Colonic mucosa (tissue), 4 donors: ENCODE data around the gene DUSP9. TPM values are rescaled to one million over a fixed set of nuclear protein-coding genes. Genes with fewer than 3 reads are reported as not detected.
A peak's percentile ranks its signal among the peaks of the same experiment; 100 is the strongest.
"Not testable (repeated sequence)": the region's sequence is repeated elsewhere in the genome, so short reads cannot be mapped to it uniquely, and the experiment has no call there.

Experiments used
- DNase-seq: peaks from one replicate; pipeline ENCODE4 v3.0.0-alpha.2; 2020
- H3K27ac ChIP-seq: fragments of 200-600 bp; one replicate; pipeline ENCODE4 v1.8.0; 2021
- H3K27me3 ChIP-seq: fragments of 200-600 bp; one replicate; pipeline ENCODE4 v1.8.0; 2021
- H3K36me3 ChIP-seq: fragments of 200-600 bp; one replicate; pipeline ENCODE4 v1.8.0; 2021
- H3K4me1 ChIP-seq: fragments of 200-600 bp; one replicate; pipeline ENCODE4 v1.8.0; 2021; ENCODE audit warnings: mild to moderate bottlenecking
- H3K4me3 ChIP-seq: fragments of 200-600 bp; one replicate; pipeline ENCODE4 v1.8.0; 2021
- H3K9ac ChIP-seq, 2 donors: one replicate each; pipeline ENCODE4 v1.7.0; 2013; ENCODE audit warnings: control low read depth in 2 of 2, low read depth in 2 of 2, low read length in 2 of 2
- H3K9me3 ChIP-seq: fragments of 200-600 bp; one replicate; pipeline ENCODE4 v1.8.0; 2021
- intact Hi-C: fragments of 100-400 bp; cut with DNase I; formaldehyde crosslinking; loops from one replicate; pipeline ENCODE4 v1.14.1; 2022
- total RNA-seq, 2 donors: library from RNA; stranded (reverse); fragmentation: NEBNext Ultra II Directional in 1 of 2; extraction: Animal tissue kit (Norgen Biotek cat#: 25700) in 1 of 2; gene quantifications; one replicate each; pipeline ENCODE4 v1.2.1, GENCODE V29; 2021
- TF ChIP-seq, protein P1 (sequence below): fragments of 200-600 bp; IDR thresholded peaks from one replicate; pipeline ENCODE4 v1.8.0; 2022; ENCODE audit warnings: antibody characterized with exemption, mild to moderate bottlenecking
- donor health status: healthy.
- donor health status: DM: no; HTN: no; CAD: no.
- donor health status: DM: no; HTN: no; CAD: no.

DUSP9 gene
- total RNA-seq, 2 donors from 2014 or later = 0.49 TPM; not detected in 1

GRCh38 chrX:153688071-153688470 lies 41.1 kb downstream of the DUSP9 start:
- Histone ChIP-seq H3K4me3 (no peak overlapping the region), H3K4me1 (no peaks in the 10 kb centered on the region), H3K27ac (no peak overlapping the region), H3K27me3 (no peaks in the 10 kb centered on the region), H3K9me3 (no peaks in the 10 kb centered on the region), H3K36me3 (no peaks in the 10 kb centered on the region), H3K9ac (no peak overlapping the region)
- DNase-seq = no peak
- TF ChIP-seq, protein P1, sequence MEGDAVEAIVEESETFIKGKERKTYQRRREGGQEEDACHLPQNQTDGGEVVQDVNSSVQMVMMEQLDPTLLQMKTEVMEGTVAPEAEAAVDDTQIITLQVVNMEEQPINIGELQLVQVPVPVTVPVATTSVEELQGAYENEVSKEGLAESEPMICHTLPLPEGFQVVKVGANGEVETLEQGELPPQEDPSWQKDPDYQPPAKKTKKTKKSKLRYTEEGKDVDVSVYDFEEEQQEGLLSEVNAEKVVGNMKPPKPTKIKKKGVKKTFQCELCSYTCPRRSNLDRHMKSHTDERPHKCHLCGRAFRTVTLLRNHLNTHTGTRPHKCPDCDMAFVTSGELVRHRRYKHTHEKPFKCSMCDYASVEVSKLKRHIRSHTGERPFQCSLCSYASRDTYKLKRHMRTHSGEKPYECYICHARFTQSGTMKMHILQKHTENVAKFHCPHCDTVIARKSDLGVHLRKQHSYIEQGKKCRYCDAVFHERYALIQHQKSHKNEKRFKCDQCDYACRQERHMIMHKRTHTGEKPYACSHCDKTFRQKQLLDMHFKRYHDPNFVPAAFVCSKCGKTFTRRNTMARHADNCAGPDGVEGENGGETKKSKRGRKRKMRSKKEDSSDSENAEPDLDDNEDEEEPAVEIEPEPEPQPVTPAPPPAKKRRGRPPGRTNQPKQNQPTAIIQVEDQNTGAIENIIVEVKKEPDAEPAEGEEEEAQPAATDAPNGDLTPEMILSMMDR = no peak
- intact Hi-C loops = no loop called here

- H3K9ac ChIP-seq = peak overlapping the region in 1 of 2 donors; percentile 35
- TF ChIP-seq, protein P1 = no peak
These were observed 41.5 kb downstream of the DUSP9 start for GRCh38 chrX:153688506-153688905.

DNA sequence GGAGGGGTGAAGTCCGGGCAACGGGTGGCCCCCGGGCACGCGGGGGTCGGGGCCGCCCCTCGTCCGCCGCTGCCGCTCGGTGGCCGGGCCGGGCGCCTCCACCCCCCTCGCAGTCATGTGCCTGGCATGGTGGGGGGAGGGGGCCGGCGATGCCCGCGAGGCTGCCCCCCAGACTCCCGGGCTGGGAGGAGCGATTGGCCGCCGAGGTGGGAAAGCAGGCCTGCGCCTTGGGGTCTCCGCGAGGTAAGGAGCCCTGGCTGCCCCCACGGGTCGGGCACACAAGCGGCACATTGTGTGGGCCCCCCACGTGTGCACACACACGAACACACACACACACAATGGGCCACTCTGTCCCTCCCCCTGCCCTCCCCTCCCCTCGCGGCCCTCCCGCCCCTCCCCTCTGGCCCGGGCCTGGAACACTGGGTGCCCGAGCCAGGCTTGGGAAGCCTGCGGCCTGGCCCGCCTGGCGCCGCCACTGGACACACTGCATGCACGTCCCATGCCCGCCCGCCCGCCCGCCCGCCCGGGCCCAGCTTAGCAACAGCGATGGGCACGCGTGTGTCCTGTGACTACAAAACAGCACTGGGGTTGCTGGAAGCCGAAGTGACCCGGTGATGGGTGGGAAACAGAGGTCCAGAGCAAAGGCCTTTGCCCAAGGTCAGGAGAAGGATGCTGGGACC lies 42.0 kb downstream of the DUSP9 start:
- Histone ChIP-seq H3K9ac (no peak overlapping the region), H3K4me1 (no peaks in the 10 kb centered on the region), H3K36me3 (no peaks in the 10 kb centered on the region), H3K4me3 (peak overlapping the region; percentile 30), H3K27ac (no peak overlapping the region), H3K27me3 (no peaks in the 10 kb centered on the region), H3K9me3 (no peaks in the 10 kb centered on the region)
- TF ChIP-seq, protein P1 = no peak
- no peak for DNase-seq
- intact Hi-C loops = no loop called here

More at GRCh38 chrX:153688506-153688905, 41.5 kb downstream of the DUSP9 start:
- Histone ChIP-seq H3K9me3 (no peaks in the 10 kb centered on the region), H3K27ac (no peak overlapping the region), H3K4me1 (no peaks in the 10 kb centered on the region), H3K27me3 (no peaks in the 10 kb centered on the region), H3K36me3 (no peaks in the 10 kb centered on the region), H3K4me3 (peak overlapping the region; percentile 30)
- no peak for DNase-seq
- intact Hi-C loops = no loop called here

DNA sequence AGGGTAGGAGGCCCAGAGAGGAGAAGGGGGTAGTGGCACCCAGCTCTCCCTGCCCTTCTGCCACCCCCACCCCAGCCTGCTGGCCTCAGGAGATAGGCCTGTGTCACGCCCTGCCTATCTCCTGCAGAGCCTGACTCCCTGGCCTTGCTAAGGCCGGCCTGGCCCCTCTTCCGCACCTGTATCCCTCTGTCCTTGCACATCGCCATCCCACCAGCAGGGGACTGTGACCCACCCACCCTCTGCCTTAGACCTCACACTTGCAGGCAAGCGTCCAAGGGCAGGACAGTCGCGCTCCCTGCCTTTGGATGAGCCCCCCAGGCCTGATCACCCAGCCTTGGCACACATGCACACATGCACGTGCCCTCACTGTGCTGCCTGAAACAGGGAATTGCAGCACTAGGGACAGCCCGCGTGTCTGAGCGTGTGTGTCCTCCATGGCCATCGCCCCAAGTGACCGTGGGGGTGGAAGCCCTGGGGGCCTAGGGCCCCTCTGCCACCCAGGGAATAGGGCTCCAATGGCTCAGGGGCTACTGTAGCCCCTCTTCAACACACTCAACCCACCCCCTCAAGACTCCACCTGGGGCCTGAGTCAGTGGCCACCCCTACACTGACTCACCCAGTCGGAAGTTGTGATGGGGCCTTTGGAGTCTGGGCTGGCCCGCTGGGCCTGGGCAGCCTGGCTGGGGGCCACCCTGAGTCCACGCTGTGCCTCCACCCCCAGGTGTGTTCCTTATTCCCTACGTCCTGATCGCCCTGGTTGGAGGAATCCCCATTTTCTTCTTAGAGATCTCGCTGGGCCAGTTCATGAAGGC lies 42.9 kb downstream of the DUSP9 start:
- TF ChIP-seq, protein P1 = no peak
- no peaks in the 10 kb centered on the region for H3K4me1 ChIP-seq
- no peaks in the 10 kb centered on the region for H3K27me3 ChIP-seq
- intact Hi-C loops = no loop called here
- DNase-seq = no peak
- H3K36me3 ChIP-seq = no peaks in the 10 kb centered on the region
- H3K27ac ChIP-seq = no peak overlapping the region
- H3K9me3 ChIP-seq = no peaks in the 10 kb centered on the region
- H3K4me3 ChIP-seq = peak overlapping the region; percentile 30
- no peak overlapping the region for H3K9ac ChIP-seq

DNA sequence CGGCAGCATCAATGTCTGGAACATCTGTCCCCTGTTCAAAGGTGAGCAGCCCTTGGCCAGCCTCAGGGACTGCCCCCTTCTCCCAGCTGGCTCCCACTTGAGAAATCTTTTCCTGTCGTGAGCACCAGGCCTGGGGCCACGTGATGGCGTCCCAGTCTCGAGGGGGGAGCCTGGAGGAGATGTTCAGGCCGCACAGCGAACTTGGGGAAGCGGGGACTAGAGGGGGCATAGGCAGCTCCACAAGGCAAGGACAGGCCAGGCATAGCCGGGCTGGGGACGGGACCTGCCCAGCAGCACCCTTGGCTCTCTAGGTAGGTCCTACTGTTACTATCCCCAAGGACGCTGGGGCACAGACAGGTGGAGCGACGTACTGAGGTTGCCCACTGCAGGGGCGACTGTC lies 43.5 kb downstream of the DUSP9 start:
- no peak overlapping the region for H3K27ac ChIP-seq
- H3K4me1 ChIP-seq = no peaks in the 10 kb centered on the region
- no peak overlapping the region for H3K4me3 ChIP-seq
- intact Hi-C loops = no loop called here
- H3K9ac ChIP-seq = no peak overlapping the region
- DNase-seq = no peak
- H3K9me3 ChIP-seq = no peaks in the 10 kb centered on the region
- TF ChIP-seq, protein P1 = no peak
- H3K27me3 ChIP-seq = no peaks in the 10 kb centered on the region
- H3K36me3 ChIP-seq = no peaks in the 10 kb centered on the region

DNA sequence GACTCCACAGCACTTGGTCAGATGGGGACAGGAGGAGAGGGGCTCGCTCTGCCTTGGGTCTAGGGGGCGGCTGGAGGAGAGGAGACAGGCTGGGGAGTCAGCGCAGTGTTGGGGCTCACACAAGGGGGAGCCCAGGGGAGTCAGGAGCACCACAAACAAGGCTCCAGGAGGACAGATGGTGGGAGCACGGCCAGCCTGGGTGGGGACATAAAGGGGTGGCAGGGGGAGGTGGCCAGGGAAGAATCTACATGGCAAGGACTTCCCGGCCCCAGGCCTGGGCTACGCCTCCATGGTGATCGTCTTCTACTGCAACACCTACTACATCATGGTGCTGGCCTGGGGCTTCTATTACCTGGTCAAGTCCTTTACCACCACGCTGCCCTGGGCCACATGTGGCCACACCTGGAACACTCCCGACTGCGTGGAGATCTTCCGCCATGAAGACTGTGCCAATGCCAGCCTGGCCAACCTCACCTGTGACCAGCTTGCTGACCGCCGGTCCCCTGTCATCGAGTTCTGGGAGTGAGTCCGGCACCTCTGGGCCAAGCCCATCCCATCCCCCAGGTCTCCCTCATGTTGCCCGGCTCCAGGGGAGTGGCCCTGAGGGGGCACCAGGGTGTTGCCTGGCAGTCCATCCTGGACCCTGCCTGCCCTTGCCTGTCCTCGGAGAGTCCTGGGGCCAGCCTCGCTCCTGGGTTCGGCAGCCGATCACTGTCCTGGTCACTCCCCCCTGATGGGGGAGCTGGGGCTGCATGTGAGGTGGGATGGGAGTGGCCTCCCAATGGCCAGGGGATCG lies 44.2 kb downstream of the DUSP9 start:
- intact Hi-C loops, H3K9me3 ChIP-seq, H3K4me3 ChIP-seq, DNase-seq, H3K36me3 ChIP-seq, H3K27me3 ChIP-seq, H3K9ac ChIP-seq, H3K27ac ChIP-seq, H3K4me1 ChIP-seq: not testable (repeated sequence)
